Naive thymus-derived CD8-positive, alpha-beta T cell (primary cell): ENCODE data around the gene MKI67. TPM values are rescaled to one million over a fixed set of nuclear protein-coding genes. Genes with fewer than 3 reads are reported as not detected.

ENCODE experiments used
- ATAC-seq, 2 donors: fragments of 150-1000 bp; cut with Tn5 transposase in 1 of 2; sonication (Bioruptor Pico), chemical (Tn5 transposase) in 1 of 2; 1 replicate in 1 of 2; 2 replicates in 1 of 2; pipeline ENCODE4 v1.10.0; 2021; ENCODE audit warnings: mild to moderate bottlenecking in 2 of 2, moderate library complexity in 2 of 2
- POLR2A ChIA-PET: fragments of 350-600 bp; sonication (Branson Sonifier 250); formaldehyde crosslinking; loops from one replicate; lab custom pipeline; 2021; ENCODE audit warnings: antibody characterized with exemption; lab: Charles Lee
- DNase-seq, 10 donors: peaks; one replicate each; pipeline versions ENCODE4 v3.0.0 to v3.0.0-alpha.2; 2020 to 2022
- H3K27ac Mint-ChIP-seq, 10 donors: one replicate each; pipeline ENCODE4 v1.8.0; 2020 to 2022; ENCODE audit warnings: mild to moderate bottlenecking in 10 of 10, mixed read lengths in 10 of 10, moderate library complexity in 4 of 10, inconsistent platforms in 1 of 10
- H3K27me3 Mint-ChIP-seq, 5 donors: one replicate each; pipeline ENCODE4 v1.8.0; 2021 to 2022; ENCODE audit warnings: mixed read lengths in 5 of 5
- H3K36me3 Mint-ChIP-seq, 3 donors: one replicate each; pipeline ENCODE4 v1.8.0; 2020 to 2022; ENCODE audit warnings: mixed read lengths in 3 of 3, mild to moderate bottlenecking in 2 of 3, inconsistent platforms in 1 of 3
- H3K4me1 Mint-ChIP-seq, 4 donors: one replicate each; pipeline ENCODE4 v1.8.0; 2021 to 2022; ENCODE audit warnings: mixed read lengths in 4 of 4
- H3K4me3 Mint-ChIP-seq, 10 donors: one replicate each; pipeline ENCODE4 v1.8.0; 2020 to 2022; ENCODE audit warnings: mild to moderate bottlenecking in 10 of 10, mixed read lengths in 10 of 10, moderate library complexity in 6 of 10, inconsistent platforms in 1 of 10
- H3K9me3 Mint-ChIP-seq, 9 donors: one replicate each; pipeline ENCODE4 v1.8.0; 2020 to 2022; ENCODE audit warnings: mixed read lengths in 9 of 9, mild to moderate bottlenecking in 3 of 9, inconsistent platforms in 1 of 9, moderate library complexity in 1 of 9
- polyA plus RNA-seq, 3 donors: library from polyadenylated mRNA; unstranded; fragments of 300-500 nt; fragmentation: Illumina TruSeq; gene quantifications; one replicate each; pipeline ENCODE4 v1.2.3, GENCODE V29; 2021
- total RNA-seq, 8 experiments: library from RNA in 2 of 8; stranded (reverse) in 2 of 8; gene quantifications; one replicate each; pipeline ENCODE4 v1.2.3 and lab custom pipeline; 2021 to 2026

The MKI67 gene
- total and polyA plus RNA-seq, 5 experiments from 2014 or later = 0.08 to 2.4 (median 0.56) TPM; not detected in 1

DNA sequence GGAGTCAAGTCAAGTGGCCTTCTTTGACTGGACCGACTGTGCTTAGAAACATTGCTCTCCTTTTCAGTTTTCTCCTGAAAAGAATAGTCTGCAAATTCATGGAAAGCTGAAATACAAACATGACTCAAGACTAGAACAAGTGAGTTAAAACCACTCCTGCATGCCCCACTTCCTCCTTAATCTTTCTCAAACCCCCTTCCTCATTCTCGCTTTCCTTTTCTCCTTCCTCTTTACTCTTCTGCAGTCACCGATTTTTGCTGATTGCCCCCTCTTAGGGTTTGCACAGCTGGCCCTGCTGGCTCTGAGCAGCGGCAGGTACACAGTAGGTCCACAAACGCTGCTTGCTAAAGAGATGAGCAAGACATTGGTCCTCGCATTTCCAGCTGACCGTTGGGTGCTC, 34.8 kb upstream of the MKI67 start:
- no peak for DNase-seq
- peaks cover 0 to 13% (median 6%) of the 10 kb centered on the region in 4 donors for H3K4me1 Mint-ChIP-seq
- ATAC-seq = no peak
- peaks cover 0 to 3% (median 0%) of the 10 kb centered on the region in 5 donors for H3K27me3 Mint-ChIP-seq
- H3K36me3 Mint-ChIP-seq = no peaks in the 10 kb centered on the region
- peak overlapping the region in 1 of 10 donors; percentile 5 for H3K27ac Mint-ChIP-seq
- H3K4me3 Mint-ChIP-seq = no peak overlapping the region
- POLR2A ChIA-PET = no interaction called here
- H3K9me3 Mint-ChIP-seq = no peaks in the 10 kb centered on the region

DNA sequence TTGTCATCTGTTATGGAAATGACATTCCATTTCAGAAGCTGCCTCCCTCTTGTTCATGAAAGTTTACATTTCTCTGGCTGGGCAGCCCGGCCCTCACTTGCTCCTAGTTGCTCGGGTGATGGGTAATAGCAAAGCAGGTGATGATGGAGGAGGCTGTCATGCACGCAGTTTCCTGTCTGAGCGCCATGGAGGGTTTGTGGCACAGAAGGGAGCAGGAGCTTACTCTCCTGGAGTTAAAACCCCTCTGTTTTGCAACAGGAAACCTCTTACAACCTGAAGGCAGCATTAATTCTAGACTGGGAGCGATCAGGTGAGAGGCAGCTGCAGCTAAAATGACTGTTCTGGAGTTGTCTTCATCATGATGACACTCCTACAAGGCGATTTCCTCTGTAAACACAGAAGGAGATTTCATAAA, 34.1 kb upstream of the MKI67 start:
- H3K9me3 Mint-ChIP-seq = no peaks in the 10 kb centered on the region
- no peak overlapping the region for H3K4me3 Mint-ChIP-seq
- H3K4me1 Mint-ChIP-seq = peaks cover 0 to 13% (median 6%) of the 10 kb centered on the region in 4 donors
- H3K27me3 Mint-ChIP-seq = peaks cover 0 to 6% (median 2%) of the 10 kb centered on the region in 5 donors
- H3K36me3 Mint-ChIP-seq = no peaks in the 10 kb centered on the region
- peak overlapping the region in 1 of 10 donors; percentile 58 for H3K27ac Mint-ChIP-seq
- no peak for ATAC-seq
- no peak for DNase-seq
- POLR2A ChIA-PET = no interaction called here

DNA sequence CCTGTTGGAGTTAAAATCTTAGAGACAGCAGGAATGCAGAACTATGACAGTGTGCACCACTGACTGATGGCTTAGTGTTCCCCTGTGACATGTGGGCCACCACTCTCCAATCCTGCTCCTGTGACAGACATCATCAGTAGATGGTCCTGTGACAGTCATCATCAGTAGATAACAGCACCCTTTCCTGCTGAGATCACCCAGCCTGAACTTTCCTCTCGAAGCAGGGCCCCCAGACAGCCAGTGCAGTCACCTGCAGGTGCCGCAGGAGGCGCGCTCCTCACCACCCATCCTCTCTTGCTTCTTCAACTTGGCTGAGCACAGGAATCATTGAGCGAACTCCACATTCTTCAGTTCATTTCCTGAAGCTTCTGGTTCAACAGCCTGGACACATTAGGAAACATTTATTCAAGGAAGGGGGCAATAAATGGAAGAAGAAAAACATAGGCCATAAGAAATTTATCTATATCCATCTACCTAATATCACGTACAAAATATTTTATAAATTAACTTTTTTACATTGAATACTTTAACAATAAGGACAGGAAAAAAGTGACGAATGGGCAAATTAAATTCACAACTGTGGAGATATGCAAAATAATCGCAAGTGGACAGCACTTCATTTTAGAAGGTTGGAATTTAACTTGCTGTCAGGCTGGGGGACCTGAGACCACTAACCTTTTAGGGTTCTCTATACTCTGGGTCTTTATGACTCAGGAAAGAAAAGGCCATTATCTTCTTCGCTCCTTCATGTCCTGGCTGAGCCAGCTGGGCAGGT, 32.0 kb upstream of the MKI67 start:
- POLR2A ChIA-PET = no interaction called here
- Mint-ChIP-seq H3K4me3 (no peak overlapping the region), H3K36me3 (no peaks in the 10 kb centered on the region), H3K27ac (no peak overlapping the region), H3K9me3 (no peaks in the 10 kb centered on the region), H3K27me3 (peaks cover 0 to 4% (median 0%) of the 10 kb centered on the region in 5 donors), H3K4me1 (peaks cover 0 to 13% (median 5%) of the 10 kb centered on the region in 4 donors)
- DNase-seq (no peak), ATAC-seq (no peak)

DNA sequence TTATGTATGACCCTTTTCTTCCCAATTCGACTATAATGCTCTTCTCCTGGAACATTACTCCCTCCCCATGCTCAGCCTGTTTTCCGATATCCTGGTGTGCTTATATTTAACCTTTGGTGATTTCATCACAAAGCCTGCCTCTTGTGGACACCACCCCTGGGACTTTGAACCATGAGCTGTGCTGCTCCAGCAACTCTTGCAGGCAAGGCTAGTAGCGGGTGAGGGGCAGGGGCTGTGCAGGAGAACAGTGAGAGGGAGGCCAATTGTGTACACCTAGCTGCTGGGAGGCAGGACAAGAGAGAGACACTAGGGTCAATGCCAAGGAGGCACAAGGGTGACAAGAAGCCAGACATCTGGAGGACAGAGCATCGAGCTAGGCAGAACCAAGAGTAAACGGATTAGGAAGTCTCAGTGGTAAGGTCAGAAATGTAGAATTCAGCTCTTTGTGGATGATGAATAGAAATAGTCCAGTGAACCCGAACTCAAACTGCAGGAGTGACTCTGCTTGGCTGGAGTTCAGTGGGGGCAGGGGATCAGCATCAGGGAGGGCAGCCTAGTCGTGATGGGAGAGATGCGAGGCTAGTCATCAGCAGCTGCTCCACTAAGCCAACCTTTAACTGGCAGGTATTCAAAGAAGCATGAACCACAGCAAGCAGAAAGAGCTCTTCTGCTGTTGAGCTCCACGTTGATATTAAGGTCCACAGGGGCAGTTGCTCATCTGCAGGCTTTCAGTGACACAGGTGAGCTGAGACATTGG, 31.0 kb upstream of the MKI67 start:
- no peak overlapping the region for H3K4me3 Mint-ChIP-seq
- H3K27me3 Mint-ChIP-seq = peaks cover 0 to 6% (median 0%) of the 10 kb centered on the region in 5 donors
- DNase-seq (no peak), ATAC-seq (no peak)
- no peaks in the 10 kb centered on the region for H3K9me3 Mint-ChIP-seq
- peak overlapping the region in 1 of 10 donors; percentile 18 for H3K27ac Mint-ChIP-seq
- peaks cover 0 to 13% (median 5%) of the 10 kb centered on the region in 4 donors for H3K4me1 Mint-ChIP-seq
- no peaks in the 10 kb centered on the region for H3K36me3 Mint-ChIP-seq
- POLR2A ChIA-PET = no interaction called here

DNA sequence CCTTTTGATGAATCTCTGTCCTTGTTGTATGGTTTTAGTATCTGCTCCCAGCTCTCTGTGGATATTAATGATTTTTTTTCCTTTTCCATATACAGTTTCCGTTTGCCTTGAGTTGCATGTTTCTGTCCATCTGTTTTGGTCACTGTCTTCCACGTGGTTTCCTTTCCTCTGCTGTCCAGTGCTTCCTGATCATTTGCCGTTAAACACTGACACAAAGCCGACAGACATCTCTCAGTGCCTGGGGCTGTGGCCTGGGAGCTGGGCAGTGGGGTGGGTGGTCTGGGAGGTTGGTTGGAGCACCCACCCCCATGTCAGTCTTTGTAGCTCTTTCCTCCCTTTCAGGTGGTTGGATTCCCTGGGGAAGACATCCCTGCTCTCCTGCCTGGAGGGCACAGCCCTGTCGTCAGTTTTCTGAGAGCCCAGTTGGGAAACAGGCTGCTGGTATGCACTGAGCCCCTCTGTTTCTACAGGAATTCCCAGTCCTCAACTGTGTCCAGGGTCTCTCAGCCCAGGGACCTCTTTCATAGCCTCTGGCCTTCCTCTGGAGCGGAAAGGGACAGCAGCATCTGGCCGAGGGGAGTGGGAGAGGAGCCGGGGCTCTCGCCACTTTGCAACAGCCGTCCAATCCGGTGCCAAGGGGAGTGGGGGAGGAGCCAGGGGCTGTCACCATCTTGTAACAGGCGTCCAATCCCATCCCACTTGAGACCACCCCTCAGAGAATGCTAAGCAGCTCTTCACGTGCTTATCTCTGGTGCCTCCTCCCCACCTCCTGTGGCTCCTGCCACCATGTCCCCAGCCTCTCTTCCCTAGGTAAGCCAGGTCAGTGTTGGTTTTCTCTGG, 26.7 kb upstream of the MKI67 start:
- H3K9me3 Mint-ChIP-seq = no peaks in the 10 kb centered on the region
- POLR2A ChIA-PET = no interaction called here
- H3K4me1 Mint-ChIP-seq = peaks cover 0 to 7% (median 0%) of the 10 kb centered on the region in 4 donors
- no peaks in the 10 kb centered on the region for H3K36me3 Mint-ChIP-seq
- ATAC-seq (no peak), DNase-seq (no peak)
- H3K27me3 Mint-ChIP-seq = peaks cover 0 to 6% (median 0%) of the 10 kb centered on the region in 5 donors
- no peak overlapping the region for H3K27ac Mint-ChIP-seq
- H3K4me3 Mint-ChIP-seq = no peak overlapping the region

DNA sequence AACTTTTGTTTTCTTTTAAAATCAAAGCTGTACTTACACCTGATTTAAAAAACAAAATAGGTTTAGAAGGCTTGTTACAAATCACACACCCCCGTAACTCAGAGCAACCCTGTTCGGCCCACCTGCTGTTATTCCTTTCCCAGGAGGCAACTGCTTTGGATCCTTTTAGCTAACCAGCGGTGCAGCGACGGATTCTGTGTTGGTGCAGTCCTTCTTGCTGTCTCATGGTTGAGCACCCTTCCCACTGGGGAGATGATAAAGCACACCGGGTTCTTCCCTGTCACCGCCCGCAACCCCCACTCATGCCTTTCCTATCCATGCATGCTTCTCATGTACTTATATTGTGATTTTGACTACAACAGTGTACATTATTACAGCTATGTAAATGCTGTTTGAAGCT, 24.8 kb upstream of the MKI67 start:
- peak overlapping the region in 1 of 10 donors; percentile 5 for H3K27ac Mint-ChIP-seq
- H3K4me3 Mint-ChIP-seq = peak overlapping the region in 9 of 10 donors; percentile 1 to 74 (median 50)
- H3K36me3 Mint-ChIP-seq = no peaks in the 10 kb centered on the region
- ATAC-seq (no peak), DNase-seq (no peak)
- no peaks in the 10 kb centered on the region for H3K9me3 Mint-ChIP-seq
- POLR2A ChIA-PET = no interaction called here
- H3K27me3 Mint-ChIP-seq = peaks cover 0 to 6% (median 0%) of the 10 kb centered on the region in 5 donors
- H3K4me1 Mint-ChIP-seq = peaks cover 2 to 20% (median 4%) of the 10 kb centered on the region in 4 donors

DNA sequence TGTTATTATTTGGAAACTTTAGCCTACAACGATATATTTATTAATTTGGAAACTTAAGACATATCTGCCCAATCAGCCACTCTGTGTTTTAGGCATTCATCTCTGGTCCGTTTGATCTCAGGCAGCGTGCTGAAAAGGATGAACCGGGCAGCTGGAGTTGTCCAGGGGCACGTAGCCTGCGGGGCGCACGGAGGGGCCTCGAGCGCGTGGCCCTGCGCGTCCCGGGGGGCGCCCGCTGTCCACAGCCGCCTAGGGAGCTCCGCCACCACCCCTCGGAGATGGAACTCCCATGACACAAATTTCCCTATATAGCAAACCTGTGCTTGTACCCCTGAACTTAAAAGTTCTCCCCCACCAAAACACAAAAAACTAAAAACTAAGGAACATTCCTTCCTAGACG, 24.3 kb upstream of the MKI67 start:
- POLR2A ChIA-PET = no interaction called here
- DNase-seq (no peak), ATAC-seq (no peak)
- peak overlapping the region in 1 of 10 donors; percentile 5 for H3K27ac Mint-ChIP-seq
- peak overlapping the region in 9 of 10 donors; percentile 44 to 74 (median 67) for H3K4me3 Mint-ChIP-seq
- peaks cover 0 to 2% (median 0%) of the 10 kb centered on the region in 5 donors for H3K27me3 Mint-ChIP-seq
- H3K4me1 Mint-ChIP-seq = peaks cover 3 to 20% (median 4%) of the 10 kb centered on the region in 4 donors
- H3K9me3 Mint-ChIP-seq = no peaks in the 10 kb centered on the region
- peaks cover 0 to under 1% (median 0%) of the 10 kb centered on the region in 3 donors for H3K36me3 Mint-ChIP-seq

DNA sequence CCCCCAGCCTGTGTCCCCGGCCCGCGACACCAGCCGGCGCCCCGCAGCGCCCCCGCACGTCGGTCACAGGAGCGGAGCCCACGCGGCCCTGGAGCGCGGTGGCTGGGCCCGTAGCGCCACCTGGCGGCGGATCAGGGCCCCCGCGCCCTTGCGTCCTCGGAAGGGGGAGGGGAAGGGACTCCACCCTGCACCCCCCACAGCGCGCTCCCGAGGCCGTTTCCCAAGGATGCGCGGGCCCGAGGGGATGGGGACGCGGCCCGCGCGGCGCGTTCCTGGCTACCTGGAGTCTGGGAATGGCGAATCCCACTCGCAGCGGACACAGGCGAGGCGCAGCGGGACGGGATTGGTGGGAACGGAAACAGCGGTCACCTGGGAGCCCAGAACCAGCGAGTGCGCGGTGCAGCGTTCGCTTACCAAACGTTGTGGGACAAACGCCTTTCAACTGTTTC, 23.8 kb upstream of the MKI67 start:
- peaks cover 3 to 20% (median 4%) of the 10 kb centered on the region in 4 donors for H3K4me1 Mint-ChIP-seq
- ATAC-seq (peak; percentile 98), DNase-seq (peak; percentile 67 to 92 (median 81))
- POLR2A ChIA-PET = no interaction called here
- peaks cover 0 to 5% (median 0%) of the 10 kb centered on the region in 3 donors for H3K36me3 Mint-ChIP-seq
- peak overlapping the region; percentile 49 to 74 (median 68) for H3K4me3 Mint-ChIP-seq
- H3K27ac Mint-ChIP-seq = peak overlapping the region in 1 of 10 donors; percentile 53
- peaks cover 0 to 2% (median 0%) of the 10 kb centered on the region in 5 donors for H3K27me3 Mint-ChIP-seq
- H3K9me3 Mint-ChIP-seq = peaks cover 0 to 3% (median 0%) of the 10 kb centered on the region in 9 donors

DNA sequence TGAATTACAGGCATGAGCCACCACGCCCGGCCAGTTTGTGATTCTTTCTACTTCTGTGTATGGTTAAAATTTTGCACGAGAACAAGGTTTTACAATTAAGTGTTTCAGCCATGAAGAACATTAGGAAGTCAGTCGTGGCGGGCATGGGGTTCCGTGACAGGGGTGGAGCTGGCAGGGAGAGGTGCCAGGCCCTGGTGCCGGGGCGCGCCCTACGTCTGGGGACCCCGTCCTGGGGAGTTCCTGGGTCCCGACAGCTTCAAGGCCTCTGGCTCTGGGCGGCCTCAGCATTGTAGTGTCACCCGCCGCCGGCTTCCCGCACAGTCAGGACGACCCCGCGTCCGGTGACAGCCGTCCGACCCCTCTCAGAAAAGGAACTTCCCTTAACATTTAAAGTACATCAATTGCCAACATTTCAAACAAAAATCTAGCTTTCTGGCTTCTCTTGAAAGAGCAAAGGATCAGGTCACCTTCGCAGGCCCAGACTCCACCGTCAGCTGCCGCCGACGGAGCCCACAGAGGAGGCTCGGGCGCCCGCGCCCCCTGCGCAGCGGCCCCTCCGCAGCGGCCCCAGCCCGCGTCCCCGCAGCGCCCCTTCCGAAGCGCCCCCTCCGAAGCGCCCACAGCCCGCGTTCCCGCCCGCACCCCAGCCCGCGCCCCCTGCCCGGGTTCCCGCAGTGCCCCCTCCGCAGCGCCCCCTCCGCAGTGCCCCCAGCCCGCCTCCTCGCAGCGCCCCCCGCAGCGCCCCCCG, 23.2 kb upstream of the MKI67 start:
- Mint-ChIP-seq H3K27ac (peak overlapping the region in 2 of 10 donors; percentile 31 to 65), H3K4me3 (peak overlapping the region; percentile 22 to 80 (median 60)), H3K4me1 (peaks cover 3 to 20% (median 4%) of the 10 kb centered on the region in 4 donors), H3K9me3 (peaks cover 0 to 4% (median 0%) of the 10 kb centered on the region in 9 donors), H3K36me3 (peaks cover 0 to 5% (median 0%) of the 10 kb centered on the region in 3 donors), H3K27me3 (peaks cover 0 to 2% (median 0%) of the 10 kb centered on the region in 5 donors)
- POLR2A ChIA-PET = no interaction called here
- DNase-seq = no peak
- ATAC-seq = peak; percentile 21 to 34

DNA sequence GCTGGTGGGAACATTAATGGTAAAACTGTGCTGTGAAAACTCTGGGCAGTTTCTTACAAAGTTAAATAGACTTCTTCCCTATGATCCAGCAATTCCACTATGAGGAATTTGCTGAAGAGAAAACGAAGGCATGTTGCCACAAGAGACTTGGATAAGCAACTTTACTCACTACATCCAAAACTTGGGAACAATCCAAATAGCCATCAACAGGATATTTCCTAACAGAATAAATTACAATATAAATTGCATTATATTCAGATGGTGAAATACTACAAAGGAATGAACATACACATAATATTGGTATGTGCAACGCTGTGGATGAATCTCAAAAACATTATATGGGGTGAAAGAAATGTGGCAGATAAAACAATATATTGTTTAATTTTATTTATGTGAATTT, 21.4 kb upstream of the MKI67 start:
- Mint-ChIP-seq H3K27ac (no peak overlapping the region), H3K9me3 (peaks cover 0 to 4% (median 0%) of the 10 kb centered on the region in 9 donors), H3K27me3 (peaks cover 0 to 2% (median 0%) of the 10 kb centered on the region in 5 donors), H3K4me1 (peaks cover 3 to 20% (median 4%) of the 10 kb centered on the region in 4 donors), H3K36me3 (peaks cover 0 to 5% (median 0%) of the 10 kb centered on the region in 3 donors), H3K4me3 (peak overlapping the region in 1 of 10 donors; percentile 3)
- POLR2A ChIA-PET = no interaction called here
- no peak for ATAC-seq
- no peak for DNase-seq

DNA sequence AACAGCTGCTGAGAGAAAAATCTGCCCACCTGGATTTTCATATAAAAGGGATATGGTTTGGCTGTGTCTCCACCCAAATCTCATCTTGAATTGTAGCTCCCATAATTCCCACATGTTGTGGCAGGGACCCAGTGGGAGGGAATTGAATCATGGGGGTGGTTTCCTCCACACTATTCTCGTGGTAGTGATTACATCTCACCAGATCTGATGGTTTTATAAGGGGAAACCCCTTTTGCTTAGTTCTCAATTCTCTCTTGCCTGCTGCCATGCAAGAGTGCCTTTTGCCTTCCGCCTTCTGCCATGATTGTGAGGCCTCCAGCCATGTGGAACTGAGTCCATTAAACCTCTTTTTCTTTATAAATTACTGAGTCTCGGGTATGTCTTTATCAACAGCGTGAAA, 20.8 kb upstream of the MKI67 start:
- H3K27me3 Mint-ChIP-seq = no peaks in the 10 kb centered on the region
- POLR2A ChIA-PET = no interaction called here
- peaks cover 3 to 20% (median 4%) of the 10 kb centered on the region in 4 donors for H3K4me1 Mint-ChIP-seq
- ATAC-seq (no peak), DNase-seq (no peak)
- no peak overlapping the region for H3K27ac Mint-ChIP-seq
- H3K9me3 Mint-ChIP-seq = peaks cover 0 to 4% (median 0%) of the 10 kb centered on the region in 9 donors
- H3K4me3 Mint-ChIP-seq = peak overlapping the region in 1 of 10 donors; percentile 5
- peaks cover 0 to 5% (median 0%) of the 10 kb centered on the region in 3 donors for H3K36me3 Mint-ChIP-seq
